Measurements from ENCODE around the gene FABP7. TPM values are rescaled to one million over a fixed set of nuclear protein-coding genes. Genes with fewer than 3 reads are reported as not detected.

The FABP7 gene
- total and polyA plus RNA-seq, 2 donors (not counting 1 experiment from before 2014, with no cell fraction given) = not detected

- intact Hi-C loops (cut with micrococcal nuclease) = no loop called here
- H3K27ac ChIP-seq (ENCODE audit: low read length in 2 of 2) = no peak overlapping the region
- H3K4me3 Mint-ChIP-seq = no peak overlapping the region
- ChIA-PET CTCF (interaction anchor here (1.4 kb wide), 1 partner anchor 10 kb away, joined by 4 read pairs; no protein-coding TSS in a partner anchor), POLR2A (no interaction called here)
- no CpG with 5 or more reads among the region's 1 CpG for WGBS (ENCODE audit: insufficient coverage)
- H3K9ac ChIP-seq (ENCODE audit: low read length) = no peak overlapping the region
- no peaks in the 10 kb centered on the region for H4K20me1 ChIP-seq (ENCODE audit: control insufficient read depth, insufficient read depth, low read length, poor library complexity, severe bottlenecking)
- no peak for ATAC-seq (ENCODE audit: low read depth)
- H3K9me3 Mint-ChIP-seq (ENCODE audit: insufficient read depth) = no peaks in the 10 kb centered on the region
- H2AFZ ChIP-seq (ENCODE audit: insufficient read depth, low read depth, low read length, poor library complexity, severe bottlenecking) = no peak overlapping the region
- H3K27ac Mint-ChIP-seq = no peak overlapping the region
- peaks cover 0 to 2% (median 0%) of the 10 kb centered on the region in 4 experiments for H3K27me3 ChIP-seq (replicated peaks in 1 of 4; ENCODE audit: control extremely low read depth in 1 of 4, control insufficient read depth in 3 of 4, insufficient read depth in 4 of 4, low read length in 3 of 4)
- no peaks in the 10 kb centered on the region for H3K79me2 ChIP-seq (ENCODE audit: control insufficient read depth, insufficient read depth, low read length)
- no peak for DNase-seq
- no peaks in the 10 kb centered on the region for H3K36me3 ChIP-seq (replicated peaks in 1 of 2; ENCODE audit: control extremely low read depth in 1 of 2, control insufficient read depth in 1 of 2, extremely low read depth in 1 of 2, insufficient read depth in 2 of 2, low read length in 1 of 2)
- peaks cover 3% of the 10 kb centered on the region for H3K27me3 Mint-ChIP-seq
- H3K4me1 Mint-ChIP-seq = no peaks in the 10 kb centered on the region
- no peaks in the 10 kb centered on the region for H3K9me3 ChIP-seq (ENCODE audit: control extremely low read depth in 1 of 3, control insufficient read depth in 2 of 3, insufficient read depth in 1 of 3, low read length in 2 of 3)
- no peak overlapping the region for H3K4me3 ChIP-seq (ENCODE audit: control extremely low read depth in 1 of 5, extremely low read depth in 1 of 5, insufficient read depth in 1 of 5, low read depth in 2 of 5, low read length in 4 of 5)
- H3K4me1 ChIP-seq (ENCODE audit: control insufficient read depth in 2 of 2, insufficient read depth in 2 of 2, low read length in 2 of 2) = no peaks in the 10 kb centered on the region
- TF ChIP-seq, protein P1, sequence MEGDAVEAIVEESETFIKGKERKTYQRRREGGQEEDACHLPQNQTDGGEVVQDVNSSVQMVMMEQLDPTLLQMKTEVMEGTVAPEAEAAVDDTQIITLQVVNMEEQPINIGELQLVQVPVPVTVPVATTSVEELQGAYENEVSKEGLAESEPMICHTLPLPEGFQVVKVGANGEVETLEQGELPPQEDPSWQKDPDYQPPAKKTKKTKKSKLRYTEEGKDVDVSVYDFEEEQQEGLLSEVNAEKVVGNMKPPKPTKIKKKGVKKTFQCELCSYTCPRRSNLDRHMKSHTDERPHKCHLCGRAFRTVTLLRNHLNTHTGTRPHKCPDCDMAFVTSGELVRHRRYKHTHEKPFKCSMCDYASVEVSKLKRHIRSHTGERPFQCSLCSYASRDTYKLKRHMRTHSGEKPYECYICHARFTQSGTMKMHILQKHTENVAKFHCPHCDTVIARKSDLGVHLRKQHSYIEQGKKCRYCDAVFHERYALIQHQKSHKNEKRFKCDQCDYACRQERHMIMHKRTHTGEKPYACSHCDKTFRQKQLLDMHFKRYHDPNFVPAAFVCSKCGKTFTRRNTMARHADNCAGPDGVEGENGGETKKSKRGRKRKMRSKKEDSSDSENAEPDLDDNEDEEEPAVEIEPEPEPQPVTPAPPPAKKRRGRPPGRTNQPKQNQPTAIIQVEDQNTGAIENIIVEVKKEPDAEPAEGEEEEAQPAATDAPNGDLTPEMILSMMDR (IDR thresholded peaks at IDR 0.05) = no peak
- TF ChIP-seq EZH2 (IDR thresholded peaks at IDR 0.05; ENCODE audit: borderline replicate concordance, insufficient read depth, low read depth, low read length, poor library complexity, severe bottlenecking) = no peak
- H3K4me2 ChIP-seq (replicated peaks; ENCODE audit: low read depth, low read length, poor library complexity, severe bottlenecking) = no peak overlapping the region
These were observed 49.9 kb downstream of the FABP7 start for GRCh38 chr6:122829456-122829855.

GRCh38 chr6:122831511-122831910 lies 52.0 kb downstream of the FABP7 start:
- ATAC-seq (ENCODE audit: low read depth) = no peak
- H3K4me2 ChIP-seq (replicated peaks; ENCODE audit: low read depth, low read length, poor library complexity, severe bottlenecking) = no peak overlapping the region
- no peak for DNase-seq
- H3K4me1 ChIP-seq (ENCODE audit: control insufficient read depth in 2 of 2, insufficient read depth in 2 of 2, low read length in 2 of 2) = no peaks in the 10 kb centered on the region
- POLR2A ChIA-PET = no interaction called here
- no peak overlapping the region for H2AFZ ChIP-seq (ENCODE audit: insufficient read depth, low read depth, low read length, poor library complexity, severe bottlenecking)
- H4K20me1 ChIP-seq (ENCODE audit: control insufficient read depth, insufficient read depth, low read length, poor library complexity, severe bottlenecking) = no peaks in the 10 kb centered on the region
- Mint-ChIP-seq H3K9me3 (ENCODE audit: insufficient read depth) (no peaks in the 10 kb centered on the region), H3K27me3 (peaks cover 3% of the 10 kb centered on the region), H3K4me3 (no peak overlapping the region), H3K27ac (no peak overlapping the region), H3K4me1 (no peaks in the 10 kb centered on the region)
- no peaks in the 10 kb centered on the region for H3K9me3 ChIP-seq (ENCODE audit: control extremely low read depth in 1 of 3, control insufficient read depth in 2 of 3, insufficient read depth in 1 of 3, low read length in 2 of 3)
- TF ChIP-seq, protein P1 (IDR thresholded peaks at IDR 0.05) = no peak
- no peak for TF ChIP-seq EZH2 (IDR thresholded peaks at IDR 0.05; ENCODE audit: borderline replicate concordance, insufficient read depth, low read depth, low read length, poor library complexity, severe bottlenecking)
- H3K36me3 ChIP-seq (replicated peaks in 1 of 2; ENCODE audit: control extremely low read depth in 1 of 2, control insufficient read depth in 1 of 2, extremely low read depth in 1 of 2, insufficient read depth in 2 of 2, low read length in 1 of 2) = no peaks in the 10 kb centered on the region
- intact Hi-C loops (cut with micrococcal nuclease) = no loop called here
- CTCF ChIA-PET = interaction anchor here (1.3 to 1.5 kb wide), 2 partner anchors 8 to 42 kb away, joined by 3 to 8 read pairs; partner anchors contain the start of gene SMPDL3A
- H3K27ac ChIP-seq (ENCODE audit: low read length in 2 of 2) = no peak overlapping the region
- WGBS (ENCODE audit: insufficient coverage) = 67% methylated on average over 1 of the region's 1 CpG
- H3K79me2 ChIP-seq (ENCODE audit: control insufficient read depth, insufficient read depth, low read length) = no peaks in the 10 kb centered on the region
- no peak overlapping the region for H3K9ac ChIP-seq (ENCODE audit: low read length)
- H3K4me3 ChIP-seq (ENCODE audit: control extremely low read depth in 1 of 5, extremely low read depth in 1 of 5, insufficient read depth in 1 of 5, low read depth in 2 of 5, low read length in 4 of 5) = no peak overlapping the region
- H3K27me3 ChIP-seq (replicated peaks in 1 of 4; ENCODE audit: control extremely low read depth in 1 of 4, control insufficient read depth in 3 of 4, insufficient read depth in 4 of 4, low read length in 3 of 4) = peaks cover 0 to 2% (median 0%) of the 10 kb centered on the region in 4 experiments
